Duodenal mucosa (tissue), 2 donors: Measurements from ENCODE around the gene KIF4A.

Source experiments
- H3K27ac ChIP-seq: one replicate; pipeline ENCODE4 v1.7.0; 2013; ENCODE audit warnings: low read depth, low read length
- H3K27me3 ChIP-seq, 2 donors: one replicate each; pipeline ENCODE4 v1.7.0; 2013; ENCODE audit warnings: low read length in 2 of 2, control low read depth in 1 of 2; ENCODE audit not compliant: insufficient read depth in 2 of 2, control insufficient read depth in 1 of 2
- H3K36me3 ChIP-seq, 2 donors: one replicate each; pipeline ENCODE4 v1.7.0; 2013; ENCODE audit warnings: low read length in 2 of 2, control low read depth in 1 of 2; ENCODE audit not compliant: insufficient read depth in 2 of 2, control insufficient read depth in 1 of 2
- H3K4me1 ChIP-seq, 2 donors: one replicate each; pipeline ENCODE4 v1.7.0; 2013; ENCODE audit warnings: low read length in 2 of 2, control low read depth in 1 of 2; ENCODE audit not compliant: insufficient read depth in 2 of 2, control insufficient read depth in 1 of 2
- H3K4me3 ChIP-seq, 2 donors: one replicate each; pipeline ENCODE4 v1.7.0; 2013; ENCODE audit warnings: low read length in 2 of 2, low read depth in 1 of 2
- H3K9ac ChIP-seq, 2 donors: one replicate each; pipeline ENCODE4 v1.7.0; 2013; ENCODE audit warnings: low read length in 2 of 2, low read depth in 1 of 2
- H3K9me3 ChIP-seq, 2 donors: one replicate each; pipeline ENCODE4 v1.7.0; 2013; ENCODE audit warnings: low read length in 2 of 2, control low read depth in 1 of 2; ENCODE audit not compliant: control insufficient read depth in 1 of 2

The KIF4A gene

DNA sequence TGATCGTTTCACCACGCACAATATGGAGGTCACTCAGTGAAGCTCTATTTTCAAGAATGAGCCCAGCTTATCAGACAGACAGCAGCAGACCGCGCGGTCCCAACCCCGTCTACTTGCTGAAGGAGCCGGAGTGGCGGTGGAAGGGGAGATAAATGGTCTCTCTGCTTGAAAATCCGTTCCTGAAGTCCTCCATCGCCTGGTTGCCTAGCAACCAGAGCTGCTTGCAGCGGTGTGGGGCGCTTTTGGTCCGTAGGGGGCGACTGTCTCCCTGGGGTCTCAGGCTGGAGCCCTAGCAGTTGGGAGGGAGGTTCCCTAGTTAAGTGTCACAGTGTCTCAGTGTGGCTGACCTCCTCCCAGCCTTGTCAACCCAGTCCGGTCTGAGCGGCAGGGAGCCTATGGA is 146.4 kb downstream of the KIF4A start:
- Histone ChIP-seq H3K4me1 (peaks cover 6 to 10% of the 10 kb centered on the region in 2 donors), H3K36me3 (no peaks in the 10 kb centered on the region), H3K27me3 (no peaks in the 10 kb centered on the region), H3K4me3 (no peak overlapping the region), H3K9me3 (no peaks in the 10 kb centered on the region), H3K27ac (no peak overlapping the region), H3K9ac (no peak overlapping the region)

DNA sequence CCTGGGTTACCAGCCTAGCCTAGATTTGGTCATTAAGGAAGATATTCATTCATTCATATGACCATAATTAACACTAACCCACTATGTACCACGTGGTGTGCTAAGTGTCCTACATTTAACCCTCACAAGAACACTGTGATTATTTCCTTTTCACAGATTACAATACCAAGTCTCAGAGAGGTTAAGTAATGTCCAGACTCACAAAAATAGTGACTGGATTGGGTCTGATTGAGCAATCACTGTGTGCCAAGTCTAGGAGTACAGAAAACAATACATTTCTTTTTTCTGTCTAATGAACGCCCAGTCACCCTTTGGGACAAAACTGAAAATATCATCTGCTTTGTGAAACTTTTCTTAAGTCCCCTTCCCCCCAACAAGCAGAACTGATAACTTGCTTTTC is 147.1 kb downstream of the KIF4A start:
- Histone ChIP-seq H3K9me3 (no peaks in the 10 kb centered on the region), H3K27ac (no peak overlapping the region), H3K36me3 (no peaks in the 10 kb centered on the region), H3K4me1 (peaks cover 6 to 10% of the 10 kb centered on the region in 2 donors), H3K27me3 (peaks cover 0 to 2% of the 10 kb centered on the region in 2 donors), H3K4me3 (no peak overlapping the region), H3K9ac (no peak overlapping the region)

DNA sequence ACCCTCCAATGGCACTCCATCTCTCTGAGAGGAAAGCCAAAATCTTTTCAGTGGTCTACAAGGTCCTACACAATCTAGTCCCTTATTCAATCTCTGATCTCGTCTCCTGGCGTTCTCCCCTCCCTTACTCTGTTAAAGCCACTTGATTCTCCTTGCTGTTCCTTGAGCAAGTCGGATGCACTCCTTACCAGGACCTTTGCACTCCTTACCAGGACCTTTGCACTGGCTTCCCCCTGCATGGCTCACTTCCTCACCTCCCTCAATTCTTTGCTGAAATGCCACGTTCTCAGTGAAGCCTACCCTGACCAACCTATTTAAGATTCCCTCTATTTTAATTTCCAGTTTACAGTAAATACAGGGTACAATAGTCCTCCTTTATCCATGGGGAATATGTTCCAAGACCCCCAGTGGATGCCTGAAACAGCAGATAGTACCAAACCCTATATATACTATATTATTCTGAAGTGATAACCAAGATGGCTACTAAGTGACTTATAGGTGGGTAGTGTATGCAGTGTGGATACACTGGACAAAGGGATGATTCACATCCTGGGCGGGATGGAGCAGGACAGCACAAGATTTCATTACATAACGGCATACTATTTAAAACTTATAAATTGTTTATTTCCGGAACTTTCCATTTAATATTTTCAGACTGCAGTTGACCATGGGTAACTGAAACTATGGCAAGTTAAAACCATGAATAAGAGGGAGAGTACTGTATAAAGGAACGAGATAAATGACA is 148.2 kb downstream of the KIF4A start:
- H3K9me3 ChIP-seq = no peaks in the 10 kb centered on the region
- peaks cover 5 to 10% of the 10 kb centered on the region in 2 donors for H3K4me1 ChIP-seq
- no peaks in the 10 kb centered on the region for H3K36me3 ChIP-seq
- H3K9ac ChIP-seq = no peak overlapping the region
- H3K27me3 ChIP-seq = peaks cover 0 to 9% of the 10 kb centered on the region in 2 donors
- no peak overlapping the region for H3K27ac ChIP-seq
- H3K4me3 ChIP-seq = no peak overlapping the region

DNA sequence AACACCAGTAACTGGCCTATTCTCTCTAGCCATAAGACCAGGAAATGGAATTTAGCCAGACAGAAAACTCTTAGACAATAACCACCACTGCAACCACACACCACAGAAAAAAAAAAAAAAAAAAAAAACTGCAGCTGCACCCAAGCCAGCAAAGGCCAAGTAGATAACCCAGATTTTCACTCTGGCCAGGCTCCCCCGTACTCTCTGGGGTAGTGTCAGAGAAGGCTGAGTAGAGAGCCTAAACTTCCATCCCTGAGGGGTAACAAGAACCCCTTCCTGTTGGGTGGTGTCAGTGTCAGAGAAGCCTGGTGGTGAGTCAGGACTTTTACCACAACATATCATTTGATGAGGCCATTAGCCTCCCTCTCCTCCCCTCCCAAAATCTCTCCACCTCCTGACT is 149.1 kb downstream of the KIF4A start:
- no peaks in the 10 kb centered on the region for H3K9me3 ChIP-seq

DNA sequence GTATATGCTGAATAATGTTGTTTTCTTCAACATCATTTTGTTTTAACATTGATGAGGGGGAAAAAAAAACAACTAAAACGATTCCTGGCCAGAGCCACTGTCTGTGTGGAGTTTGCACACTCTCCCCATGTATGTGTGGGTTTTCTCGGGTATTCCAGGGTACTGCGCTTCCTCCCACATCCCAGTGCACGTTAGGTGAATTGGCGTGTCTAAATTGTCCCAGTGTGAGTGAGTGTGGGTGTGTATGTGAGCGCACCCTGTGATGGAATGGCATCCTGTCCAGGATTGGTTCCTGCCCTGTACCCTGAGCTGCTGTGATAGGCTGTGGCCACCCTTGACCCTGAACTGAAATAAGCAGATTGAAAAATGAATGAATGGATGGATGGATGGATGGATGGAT is 152.3 kb downstream of the KIF4A start:
- Histone ChIP-seq H3K9ac (no peak overlapping the region), H3K36me3 (no peaks in the 10 kb centered on the region), H3K4me3 (no peak overlapping the region), H3K27me3 (peaks cover 16 to 40% of the 10 kb centered on the region in 2 donors), H3K9me3 (no peaks in the 10 kb centered on the region), H3K4me1 (no peaks in the 10 kb centered on the region), H3K27ac (no peak overlapping the region)

More for the DNA sequence above, 149.1 kb downstream of the KIF4A start:
- no peaks in the 10 kb centered on the region for H3K36me3 ChIP-seq
- H3K27ac ChIP-seq = no peak overlapping the region
- H3K4me3 ChIP-seq = no peak overlapping the region
- H3K4me1 ChIP-seq = peaks cover 0 to 4% of the 10 kb centered on the region in 2 donors
- peaks cover 3 to 14% of the 10 kb centered on the region in 2 donors for H3K27me3 ChIP-seq
- no peak overlapping the region for H3K9ac ChIP-seq

DNA sequence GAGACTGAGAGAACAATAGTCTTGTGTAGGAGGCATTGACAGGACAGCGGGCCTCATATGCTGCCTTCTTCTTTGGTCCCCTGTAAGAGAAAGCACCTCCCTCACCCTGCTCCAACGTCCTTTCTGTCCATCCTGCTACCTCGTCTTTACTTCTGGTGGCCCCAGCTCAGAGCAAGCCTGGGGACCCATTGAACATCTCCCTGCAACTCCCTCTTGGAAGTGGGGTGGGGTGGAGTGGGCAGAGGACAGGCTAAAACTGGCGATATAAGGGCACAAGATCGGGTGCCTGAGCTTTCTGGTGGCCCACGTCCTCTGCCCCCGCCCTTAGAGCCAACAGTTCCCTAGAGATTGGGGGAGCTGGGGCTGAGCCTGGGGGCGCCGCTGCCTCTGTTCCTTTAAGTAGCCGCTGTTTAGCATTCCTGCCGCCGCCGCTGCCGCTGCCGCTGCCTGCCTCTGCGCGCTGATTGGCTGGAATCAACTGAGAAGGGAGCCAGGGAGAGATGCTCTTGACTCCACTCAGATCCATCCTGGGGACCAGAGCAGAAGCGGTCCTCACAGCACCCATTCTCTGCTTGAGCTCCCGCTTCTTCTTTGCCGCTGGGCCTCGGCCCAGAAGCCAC is 154.5 kb downstream of the KIF4A start, which contains the start of gene DLG3:
TSS of gene DLG3 (plus strand) at position 510 of the 620 bp plus-strand sequence. CDS start 367 bp downstream, outside the sequence.
- H3K9me3 ChIP-seq = no peaks in the 10 kb centered on the region
- H3K9ac ChIP-seq = no peak within 1 kb of the TSS
- no peaks in the 10 kb centered on the region for H3K36me3 ChIP-seq
- H3K27ac ChIP-seq = no peak within 1 kb of the TSS
- H3K4me3 ChIP-seq = no peak within 1 kb of the TSS
- H3K27me3 ChIP-seq = peaks cover 16 to 40% of the 10 kb centered on the region in 2 donors
- no peaks in the 10 kb centered on the region for H3K4me1 ChIP-seq

DNA sequence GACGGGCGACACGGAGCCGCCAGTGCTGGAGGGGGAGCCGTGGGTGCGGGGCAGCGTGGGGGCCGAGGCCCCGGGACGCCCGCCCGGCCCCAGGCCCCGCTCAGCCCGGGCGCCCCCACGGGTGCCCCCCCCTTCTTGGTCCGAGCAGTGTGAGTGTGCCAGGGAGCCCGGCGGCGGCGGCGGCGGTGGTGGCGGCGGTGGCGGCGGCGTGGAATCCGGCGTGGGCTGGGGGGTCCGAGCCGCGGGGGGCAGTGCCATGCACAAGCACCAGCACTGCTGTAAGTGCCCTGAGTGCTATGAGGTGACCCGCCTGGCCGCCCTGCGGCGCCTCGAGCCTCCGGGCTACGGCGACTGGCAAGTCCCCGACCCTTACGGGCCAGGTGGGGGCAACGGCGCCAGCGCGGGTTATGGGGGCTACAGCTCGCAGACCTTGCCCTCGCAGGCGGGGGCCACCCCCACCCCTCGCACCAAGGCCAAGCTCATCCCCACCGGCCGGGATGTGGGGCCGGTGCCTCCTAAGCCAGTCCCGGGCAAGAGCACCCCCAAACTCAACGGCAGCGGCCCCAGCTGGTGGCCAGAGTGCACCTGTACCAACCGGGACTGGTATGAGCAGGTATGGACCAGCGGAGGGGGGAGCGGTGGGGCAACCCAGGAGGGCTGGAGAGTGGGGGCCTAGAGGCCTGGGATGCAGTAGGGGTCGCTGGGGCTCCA is 155.2 kb downstream of the KIF4A start:
- Histone ChIP-seq H3K9me3 (no peaks in the 10 kb centered on the region), H3K9ac (no peak overlapping the region), H3K4me3 (no peak overlapping the region), H3K27me3 (peaks cover 16 to 40% of the 10 kb centered on the region in 2 donors), H3K4me1 (no peaks in the 10 kb centered on the region), H3K36me3 (no peaks in the 10 kb centered on the region), H3K27ac (no peak overlapping the region)

DNA sequence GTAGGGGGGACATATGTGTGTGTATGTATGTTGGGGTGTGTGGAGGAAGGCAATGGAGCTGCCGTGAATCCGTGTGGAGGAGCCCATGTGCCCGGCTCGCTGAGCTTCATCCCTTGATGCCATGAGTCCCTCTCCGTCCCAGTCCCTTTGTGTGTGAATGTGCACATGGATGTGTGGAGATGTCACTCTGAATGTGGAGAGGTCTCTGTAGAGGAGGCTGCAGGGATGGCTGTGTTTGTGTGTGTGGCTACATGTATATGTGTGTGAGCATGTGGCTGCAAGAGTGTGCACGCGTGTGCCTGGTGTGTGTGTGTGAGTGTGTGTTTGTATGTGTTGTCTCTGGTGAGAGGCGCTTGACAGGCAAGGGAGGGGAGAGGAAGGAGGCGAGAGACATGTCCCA is 156.0 kb downstream of the KIF4A start:
- Histone ChIP-seq H3K9ac (no peak overlapping the region), H3K4me3 (no peak overlapping the region), H3K27ac (no peak overlapping the region), H3K36me3 (no peaks in the 10 kb centered on the region), H3K4me1 (no peaks in the 10 kb centered on the region), H3K9me3 (no peaks in the 10 kb centered on the region), H3K27me3 (peaks cover 16 to 40% of the 10 kb centered on the region in 2 donors)

DNA sequence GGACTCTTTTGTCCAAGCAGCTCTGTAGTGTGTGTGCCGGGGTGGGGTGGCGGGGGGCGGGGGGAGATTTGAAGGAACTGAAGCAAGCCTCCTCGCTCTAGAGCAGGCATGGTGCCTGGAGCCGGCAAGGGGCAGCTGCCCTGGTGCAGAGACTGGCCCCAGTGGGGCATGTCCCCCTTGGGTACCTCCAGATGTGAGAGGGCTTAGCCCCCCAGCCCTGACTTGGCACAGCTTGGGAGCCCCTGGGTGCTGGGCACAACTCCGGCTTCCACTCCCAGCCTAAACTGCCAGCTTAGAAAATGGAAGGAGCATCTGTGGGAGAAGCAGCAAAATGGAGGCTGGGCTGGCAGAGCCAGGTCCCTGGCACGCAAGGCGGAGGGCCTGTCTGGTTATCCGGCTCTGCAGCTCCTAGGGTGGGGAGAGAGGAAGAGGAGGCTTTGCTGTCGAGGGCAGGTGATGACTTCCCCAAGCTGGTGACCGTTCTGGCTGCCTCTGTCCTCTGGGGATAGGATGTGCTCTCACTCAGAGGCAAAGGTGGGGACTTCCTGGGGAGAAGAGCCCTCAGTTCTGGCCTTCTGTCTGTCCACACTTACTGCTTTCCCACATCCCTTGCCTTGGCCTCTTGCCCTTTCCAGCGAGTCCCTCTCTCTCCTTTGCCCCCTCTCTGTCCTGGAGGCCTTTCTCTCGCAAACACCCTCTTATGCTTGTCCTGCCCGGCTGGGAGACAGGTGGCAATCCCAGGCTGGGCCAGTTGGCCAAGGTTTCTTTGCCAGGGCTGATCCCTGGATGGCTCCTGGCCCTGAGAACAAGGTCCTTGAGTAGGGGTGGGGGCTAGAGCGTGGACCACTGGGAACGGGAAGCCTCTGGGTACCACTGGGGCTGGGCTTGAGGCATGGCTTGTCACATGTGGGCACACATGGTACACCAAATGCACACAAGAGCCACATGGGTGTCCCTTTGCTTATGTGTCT is 156.8 kb downstream of the KIF4A start:
- Histone ChIP-seq H3K4me1 (no peaks in the 10 kb centered on the region), H3K36me3 (no peaks in the 10 kb centered on the region), H3K9me3 (no peaks in the 10 kb centered on the region), H3K9ac (no peak overlapping the region), H3K4me3 (no peak overlapping the region), H3K27ac (no peak overlapping the region), H3K27me3 (peaks cover 16 to 40% of the 10 kb centered on the region in 2 donors)
